ENCODE data around the gene AARS1.
A peak's percentile ranks its signal among the peaks of the same experiment; 100 is the strongest.
"Not testable (repeated sequence)": the region's sequence is repeated elsewhere in the genome, so short reads cannot be mapped to it uniquely, and the experiment has no call there.

Gene AARS1

DNA sequence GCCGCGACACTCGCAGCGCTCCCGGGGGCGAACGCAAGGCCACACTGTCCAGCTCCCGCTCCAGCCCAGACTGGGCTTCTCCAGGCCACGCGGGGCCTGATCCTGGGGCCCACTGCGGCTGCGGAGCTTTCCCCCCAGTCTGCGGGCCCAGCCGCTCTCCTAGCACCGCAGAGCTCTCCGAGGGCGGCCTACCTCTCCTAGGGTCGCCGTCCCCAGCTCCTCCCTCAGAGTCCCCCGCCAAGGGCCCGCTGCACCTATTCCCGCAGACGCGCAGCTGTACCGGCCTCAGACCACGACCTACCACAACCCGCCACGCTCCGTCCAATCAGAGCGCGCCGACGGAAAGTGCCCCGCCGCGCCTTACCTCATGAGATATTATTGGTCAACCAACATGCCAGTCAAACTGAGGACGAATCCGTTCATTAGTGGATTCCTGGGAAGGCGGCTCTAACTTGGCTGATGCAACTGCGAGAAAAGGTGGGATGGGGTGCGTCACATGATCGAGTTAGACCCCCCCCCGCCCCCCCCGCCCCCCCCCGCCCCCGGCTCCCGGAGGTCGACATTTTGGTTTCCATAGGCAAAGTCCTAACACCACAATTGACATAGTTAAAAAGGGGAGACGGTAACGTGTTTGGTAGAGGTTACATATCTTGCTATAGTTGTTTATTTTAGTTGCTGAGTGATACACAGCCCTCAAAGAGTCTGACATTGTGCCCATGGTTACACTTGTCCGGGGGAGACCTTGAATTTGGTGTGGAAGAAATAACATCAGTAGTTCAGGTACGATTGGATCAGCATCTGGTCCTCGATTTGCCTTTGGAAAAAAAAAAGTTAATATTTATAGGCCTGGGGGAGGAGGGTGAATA lies at the start of gene AARS1:
AARS1 (minus strand) TSS at position 278 of the 866 bp plus-strand sequence. CDS start 6,743 bp downstream, outside the sequence.
- DNase-seq, result peak; percentile 87

GRCh38 chr16:70337814-70338213 lies 48.5 kb upstream of the AARS1 start:
- DNase-seq, result no peak

DNA sequence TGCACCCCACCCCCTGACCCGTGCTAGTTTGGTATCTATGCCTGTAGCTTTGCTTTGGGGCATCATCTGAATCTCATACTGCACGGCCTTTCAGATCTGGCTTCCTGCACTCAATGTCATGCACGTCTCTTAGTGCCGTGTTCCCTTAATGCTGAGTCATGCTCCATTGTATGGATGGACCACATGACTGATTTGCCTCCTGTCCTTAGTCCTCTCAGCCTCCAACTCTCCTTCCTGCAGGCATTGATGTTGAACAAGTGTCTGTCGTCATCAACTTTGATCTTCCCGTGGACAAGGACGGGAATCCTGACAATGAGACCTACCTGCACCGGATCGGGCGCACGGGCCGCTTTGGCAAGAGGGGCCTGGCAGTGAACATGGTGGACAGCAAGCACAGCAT lies 43.4 kb upstream of the AARS1 start:
- DNase-seq, result not testable (repeated sequence)

GRCh38 chr16:70331588-70332358 lies 42.5 kb upstream of the AARS1 start:
- no peak for DNase-seq

DNA sequence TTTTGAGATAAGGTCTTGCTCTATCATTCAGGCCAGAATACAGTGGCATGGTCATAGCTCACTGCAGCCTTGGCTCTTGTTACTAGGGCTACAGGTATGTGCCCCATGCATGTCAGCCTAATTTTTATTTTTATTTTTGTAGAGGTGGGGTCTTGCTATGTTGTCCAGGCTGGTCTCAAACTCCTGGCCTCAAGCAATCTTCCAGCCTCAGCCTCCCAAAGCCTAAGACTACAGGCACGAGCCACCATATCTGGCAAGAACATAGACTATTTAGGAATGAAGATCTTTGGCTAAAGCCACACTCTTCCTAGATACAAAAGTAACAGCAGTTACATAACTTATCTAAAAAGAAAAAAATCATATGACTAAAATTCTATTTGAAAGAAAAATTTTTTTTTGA lies 41.8 kb upstream of the AARS1 start:
- no peak for DNase-seq

DNA sequence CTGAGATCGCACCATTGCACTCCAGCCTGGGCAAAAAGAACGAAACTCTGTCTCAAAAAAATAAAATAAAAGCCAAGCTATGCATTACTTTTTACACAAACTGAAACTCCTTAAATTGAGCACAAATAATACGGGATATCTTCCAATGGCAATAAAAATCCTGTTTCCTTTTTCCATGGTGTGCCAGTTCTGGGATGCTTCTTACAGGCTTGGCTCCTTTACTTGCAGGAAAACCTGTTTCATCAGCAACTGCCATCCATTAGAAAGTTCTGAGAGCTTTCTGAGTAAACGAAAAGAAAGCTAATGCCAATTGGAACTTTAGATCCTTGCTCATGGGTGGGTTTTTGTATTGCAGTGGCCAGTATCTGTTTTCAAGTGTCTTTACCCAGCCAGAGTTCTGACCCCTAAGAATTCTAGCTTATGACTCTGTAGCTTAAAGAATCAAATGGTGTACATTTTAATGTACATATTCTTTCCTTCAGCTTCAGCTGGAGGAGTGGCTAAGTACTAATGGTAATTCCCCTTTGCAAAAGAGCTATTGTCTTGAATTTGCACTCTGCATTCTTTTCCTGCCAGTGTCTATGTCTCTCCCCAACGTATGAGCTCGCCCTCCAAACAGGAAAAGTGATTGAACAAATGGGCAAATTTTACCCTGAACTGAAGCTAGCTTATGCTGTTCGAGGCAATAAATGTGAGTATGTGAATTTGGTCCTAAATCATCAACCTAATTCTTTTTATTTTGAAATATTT lies 35.9 kb upstream of the AARS1 start:
- no peak for DNase-seq

GRCh38 chr16:70320121-70320520 lies 30.8 kb upstream of the AARS1 start:
- no peak for DNase-seq

DNA sequence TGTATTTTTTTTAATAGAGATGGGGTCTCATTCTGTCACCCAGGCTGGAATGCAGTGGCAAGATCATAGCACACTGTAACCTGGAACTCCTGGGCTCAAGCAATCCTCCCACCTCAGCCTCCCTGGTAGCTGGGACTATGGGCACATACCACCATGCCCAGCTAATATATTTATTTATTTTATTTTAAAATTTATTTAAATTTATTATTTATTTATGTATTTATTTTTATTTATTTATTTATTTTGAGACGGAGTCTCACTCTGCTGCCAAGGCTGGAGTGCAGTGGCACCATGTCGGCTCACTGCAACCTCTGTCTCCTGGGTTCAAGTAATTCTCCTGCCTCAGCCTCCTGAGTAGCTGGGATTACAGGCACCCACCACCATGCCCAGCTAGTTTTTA lies 18.4 kb upstream of the AARS1 start:
- not testable (repeated sequence) for DNase-seq

DNA sequence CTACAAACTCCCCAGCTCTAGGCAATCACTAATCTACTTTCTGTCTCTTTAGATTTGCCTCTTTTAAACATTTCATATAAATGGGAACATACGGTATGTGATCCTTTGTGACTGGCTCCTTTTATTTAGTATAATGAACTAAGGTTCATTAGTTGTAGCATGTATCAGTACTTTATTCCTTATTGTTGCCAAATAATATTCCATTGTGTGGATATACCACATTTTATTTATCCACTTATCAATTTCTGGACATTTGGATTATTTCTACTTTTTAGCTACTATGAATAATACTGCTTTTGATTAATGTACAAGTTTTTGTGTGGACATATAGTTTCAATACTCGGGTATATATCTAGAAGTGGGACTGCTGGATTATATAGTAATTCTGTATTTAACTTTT lies 17.6 kb upstream of the AARS1 start:
- DNase-seq, result no peak

DNA sequence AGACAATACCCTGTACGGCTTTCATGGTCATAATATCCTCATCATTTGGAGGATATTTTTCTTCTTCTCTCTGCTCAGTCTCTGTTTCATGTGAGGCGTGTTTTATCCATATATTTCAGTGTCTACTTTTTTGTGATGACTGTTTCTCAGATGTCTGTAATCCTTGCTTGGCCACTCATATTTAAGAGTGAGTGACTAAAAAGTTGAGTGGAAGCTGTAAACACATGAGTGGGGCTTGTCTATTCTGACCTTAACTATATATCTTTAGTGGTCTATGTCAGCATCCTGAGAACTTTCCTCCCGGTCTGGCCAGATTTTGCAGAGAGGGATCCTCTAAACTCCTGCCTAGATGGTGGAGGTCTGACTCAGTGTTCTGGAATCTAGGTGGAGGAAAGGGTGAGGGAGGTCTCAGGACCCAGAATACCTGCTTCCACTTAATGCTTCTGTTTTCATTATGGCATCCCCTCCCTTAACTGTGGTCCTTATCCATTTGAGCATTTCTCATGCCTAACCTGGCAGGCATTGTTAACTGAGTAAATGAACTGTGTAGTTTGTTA lies 15.7 kb upstream of the AARS1 start:
- no peak for DNase-seq

DNA sequence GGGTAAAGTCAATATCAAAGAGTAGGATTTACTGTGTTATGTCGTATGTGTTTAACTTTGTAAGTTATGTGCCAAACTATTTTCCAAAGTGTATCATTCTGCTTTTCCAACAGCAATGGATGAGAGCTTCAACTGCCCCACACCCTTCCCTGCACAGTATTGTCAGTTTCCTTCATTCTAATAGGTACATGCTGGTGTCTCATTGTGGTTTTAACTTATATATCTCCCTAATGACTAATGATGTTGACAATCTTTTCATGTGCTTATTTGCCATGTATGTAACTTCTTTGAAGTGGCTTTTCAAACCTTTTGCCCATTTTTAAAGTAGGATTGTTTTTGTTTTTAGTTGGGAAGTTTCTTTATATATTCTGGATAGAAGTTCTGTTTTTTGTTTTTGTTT lies 13.4 kb upstream of the AARS1 start:
- DNase-seq, result no peak

DNA sequence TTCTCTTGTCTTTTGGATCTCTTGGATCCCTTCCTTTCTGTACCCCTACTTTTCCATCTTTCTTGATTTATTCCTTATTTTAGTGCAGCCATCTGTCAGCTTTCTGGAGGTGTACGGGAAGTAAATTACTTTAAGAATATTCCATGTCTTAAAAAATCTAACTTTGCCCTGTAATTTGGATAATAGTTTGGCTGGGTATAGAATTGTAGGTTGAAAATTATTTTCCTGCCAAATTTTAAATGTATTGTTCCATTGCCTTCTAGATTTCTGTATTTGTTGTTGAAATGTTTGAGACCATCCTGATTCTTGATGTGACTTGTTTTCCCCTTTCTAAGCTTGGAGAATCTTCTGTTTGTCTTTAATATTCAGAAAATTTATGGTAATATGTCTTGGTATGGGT lies 11.8 kb upstream of the AARS1 start:
- DNase-seq, result no peak

DNA sequence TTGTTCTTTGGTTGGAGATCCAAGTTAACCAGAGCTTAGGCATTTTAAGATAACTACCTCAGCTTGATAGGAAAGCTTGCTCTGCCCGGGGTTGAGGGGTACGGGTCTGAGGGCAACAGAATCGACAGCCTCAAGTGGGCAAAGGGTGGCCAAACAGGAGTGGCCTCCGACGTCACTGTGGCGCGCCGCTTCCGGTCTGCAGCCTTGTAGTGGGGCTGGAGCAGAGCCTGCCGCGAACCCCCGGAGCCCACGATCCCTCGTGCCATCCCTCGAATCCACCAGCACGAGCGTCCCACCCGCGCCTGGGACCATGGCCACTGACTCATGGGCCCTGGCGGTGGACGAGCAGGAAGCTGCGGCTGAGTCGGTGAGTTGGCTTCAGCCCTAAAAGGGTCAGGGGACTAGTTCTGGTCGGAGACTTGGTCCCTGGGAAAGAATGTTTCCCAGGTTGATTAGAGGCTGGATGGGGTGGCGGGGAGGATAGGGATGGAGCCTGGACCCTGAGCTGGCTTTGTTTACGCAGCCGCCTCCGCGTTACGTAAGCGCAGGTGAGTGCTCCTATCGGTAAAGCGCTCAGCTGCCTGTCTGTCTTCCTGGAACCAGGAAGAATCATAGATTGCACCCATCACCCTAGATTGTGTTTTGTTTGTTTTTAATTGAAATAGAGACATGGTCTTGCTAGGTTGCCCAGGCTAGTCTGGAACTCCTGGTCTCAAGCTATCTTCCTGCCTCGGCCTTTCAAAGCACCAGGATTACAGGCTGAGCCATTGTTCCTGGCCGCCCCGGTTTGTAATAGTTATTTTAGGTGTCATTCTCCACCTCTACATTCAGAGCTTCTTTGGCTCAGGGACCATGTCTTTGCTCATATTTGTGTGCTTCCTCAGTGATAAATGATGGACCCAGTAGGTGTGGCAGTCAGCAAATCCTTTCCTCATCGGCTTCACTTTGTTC lies 10.0 kb upstream of the AARS1 start, which contains the start of gene DDX19B:
DDX19B (plus strand) TSS at position 199 of the 951 bp plus-strand sequence; CDS start at position 311, 112 bp downstream.
- peak; percentile 2 for DNase-seq

DNA sequence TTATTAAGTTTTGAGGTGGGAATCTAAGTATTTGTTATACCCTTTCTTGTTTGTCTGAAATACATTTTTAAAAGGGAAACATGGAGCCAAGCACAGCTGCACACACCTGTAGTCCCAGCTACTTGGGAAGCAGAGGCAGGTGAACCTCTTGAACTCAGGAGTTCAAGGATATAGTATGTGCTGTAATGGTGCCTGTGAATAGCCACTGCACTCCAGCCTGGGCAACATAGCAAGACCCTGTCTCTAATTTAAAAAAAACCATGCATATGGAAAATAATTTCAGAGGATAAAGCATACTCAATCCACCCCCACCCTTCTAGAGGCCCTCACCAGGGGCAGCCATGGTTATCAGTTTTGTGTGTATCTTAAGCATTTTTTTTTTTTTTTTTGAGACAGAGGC lies 6.3 kb upstream of the AARS1 start:
- DNase-seq, result no peak

DNA sequence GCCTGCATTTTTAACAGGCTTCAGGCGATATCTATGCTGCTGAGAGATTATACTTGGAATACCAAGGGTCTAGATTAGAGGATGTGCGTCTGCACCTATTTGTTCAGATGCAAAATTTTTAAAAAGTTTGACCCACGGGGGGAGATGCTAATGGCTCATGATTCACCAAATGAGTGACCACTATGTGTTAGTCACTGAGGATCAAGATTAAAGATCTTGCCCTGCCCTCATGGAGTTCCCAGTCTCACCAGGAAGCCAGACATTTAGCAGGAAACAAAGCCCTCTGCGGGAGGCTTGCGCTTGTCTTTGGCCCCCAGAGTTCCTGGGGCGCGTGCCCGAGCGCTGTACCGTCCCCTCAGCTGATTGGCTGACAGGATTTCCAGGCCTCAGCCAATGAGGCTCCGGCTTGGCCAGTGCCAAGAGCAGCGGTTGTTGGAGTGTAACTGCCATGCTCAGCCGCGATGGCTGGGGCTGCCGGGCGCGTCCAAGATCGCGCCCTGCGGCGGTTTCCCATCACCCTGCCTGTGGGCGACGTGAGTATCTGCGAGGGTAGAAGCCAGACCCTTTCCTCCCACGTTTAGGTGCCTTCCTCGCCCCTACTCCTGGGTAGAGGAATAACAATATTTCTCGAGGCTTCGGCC lies 5.2 kb upstream of the AARS1 start:
- DNase-seq, result no peak

DNA sequence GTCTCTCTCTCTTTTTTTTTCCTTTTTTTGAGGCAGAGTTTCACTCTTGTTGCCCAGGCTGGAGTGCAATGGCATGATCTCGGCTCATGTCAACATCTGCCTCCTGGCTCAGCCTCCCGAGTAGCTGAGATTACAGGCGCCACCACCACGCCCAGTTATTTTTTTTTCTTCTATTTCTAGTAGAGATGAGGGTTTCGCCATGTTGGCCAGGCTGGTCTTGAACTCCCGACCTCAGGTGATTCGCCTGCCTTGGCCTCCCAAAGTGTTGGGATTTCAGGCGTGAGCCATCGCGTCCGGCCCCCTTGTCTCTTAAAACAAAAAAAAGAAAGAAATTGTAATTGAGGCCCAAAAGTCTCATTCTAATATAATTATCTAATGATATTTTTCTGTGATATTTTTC lies 2.8 kb upstream of the AARS1 start:
- DNase-seq, result not testable (repeated sequence)

DNA sequence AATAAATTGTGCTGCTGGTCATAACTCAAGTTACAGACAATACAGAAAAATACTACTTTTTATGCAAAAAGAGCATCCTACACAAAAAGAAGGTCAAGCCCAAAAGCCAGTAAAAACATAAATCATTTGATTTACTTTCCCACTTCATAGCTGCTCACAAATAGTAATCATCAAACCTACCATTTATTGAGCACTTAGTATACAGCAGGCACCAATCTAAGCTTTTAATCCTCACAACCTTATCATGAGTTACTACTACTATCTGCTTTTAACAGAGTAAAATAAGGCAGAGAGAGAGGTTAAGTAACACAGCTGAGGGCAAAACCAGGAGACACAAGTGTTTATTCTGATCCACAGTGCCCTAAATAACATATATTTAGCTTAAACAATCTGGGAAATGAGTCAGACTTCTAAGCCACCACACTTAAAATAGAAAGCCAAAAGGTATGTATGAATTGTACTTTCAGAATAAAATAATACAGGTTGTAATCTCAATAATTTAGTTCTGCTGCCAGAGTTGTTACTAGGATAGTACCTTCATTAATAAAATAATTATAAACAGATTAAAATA lies 1.7 kb upstream of the AARS1 start:
- no peak for DNase-seq

DNA sequence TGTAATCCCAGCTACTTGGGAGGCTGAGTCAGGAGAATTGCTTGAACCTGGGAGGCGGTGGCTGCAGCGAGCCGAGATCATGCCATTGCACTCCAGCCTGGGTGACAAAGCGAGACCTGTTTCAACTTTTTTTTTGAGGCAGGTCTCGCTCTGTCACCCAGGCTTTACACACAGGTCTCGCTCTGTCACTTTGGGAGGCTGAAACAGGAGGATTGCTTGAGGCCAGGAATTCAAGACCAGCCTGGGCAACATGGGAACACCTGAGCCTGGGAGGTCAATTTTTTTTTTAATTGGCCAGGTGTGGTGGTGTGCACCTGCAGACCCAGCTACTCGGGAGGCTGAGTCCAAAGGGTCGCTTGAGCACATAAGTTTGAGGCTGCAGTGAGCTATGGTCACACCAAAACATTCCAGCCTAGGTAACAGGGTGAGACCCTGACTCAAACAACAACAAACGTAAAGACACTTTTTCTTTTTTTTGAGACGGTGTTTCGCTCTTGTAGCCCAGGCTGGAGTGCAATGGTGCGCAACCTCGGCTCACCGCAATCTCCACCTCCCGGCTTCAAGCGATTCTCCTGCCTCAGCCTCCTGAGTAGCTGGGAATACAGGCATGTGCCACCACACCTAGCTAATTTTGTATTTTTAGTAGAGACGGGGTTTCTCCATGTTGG lies 1.9 kb downstream of the AARS1 start:
- not testable (repeated sequence) for DNase-seq

GRCh38 chr16:70276392-70276791 lies 12.9 kb downstream of the AARS1 start:
- DNase-seq, result no peak

DNA sequence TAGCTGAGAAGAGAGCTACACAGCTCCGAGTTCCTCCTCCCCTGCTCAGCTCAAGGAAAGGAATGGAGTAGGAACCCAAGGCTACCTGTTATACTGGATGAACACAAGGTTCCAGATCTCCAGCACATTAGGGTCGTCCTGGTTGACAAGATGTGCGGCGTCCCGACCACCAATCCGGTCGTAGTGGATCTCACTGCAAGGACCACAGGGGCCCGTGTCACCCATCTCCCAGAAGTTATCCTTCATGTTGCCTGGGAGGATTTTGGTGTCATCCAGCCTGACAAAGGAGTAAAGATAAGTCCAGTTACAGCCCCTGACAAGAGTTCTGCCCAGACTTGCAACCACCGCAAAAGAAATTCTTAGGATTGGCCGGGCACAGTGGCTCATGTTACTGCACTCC lies 17.6 kb downstream of the AARS1 start:
- DNase-seq, result no peak
